ENCODE measurements around the gene RAB44. TPM values are rescaled to one million over a fixed set of nuclear protein-coding genes. Genes with fewer than 3 reads are reported as not detected.

RAB44 gene
- total and polyA plus RNA-seq, 7 donors, result 0.01 to 0.06 TPM; not detected in 5

DNA sequence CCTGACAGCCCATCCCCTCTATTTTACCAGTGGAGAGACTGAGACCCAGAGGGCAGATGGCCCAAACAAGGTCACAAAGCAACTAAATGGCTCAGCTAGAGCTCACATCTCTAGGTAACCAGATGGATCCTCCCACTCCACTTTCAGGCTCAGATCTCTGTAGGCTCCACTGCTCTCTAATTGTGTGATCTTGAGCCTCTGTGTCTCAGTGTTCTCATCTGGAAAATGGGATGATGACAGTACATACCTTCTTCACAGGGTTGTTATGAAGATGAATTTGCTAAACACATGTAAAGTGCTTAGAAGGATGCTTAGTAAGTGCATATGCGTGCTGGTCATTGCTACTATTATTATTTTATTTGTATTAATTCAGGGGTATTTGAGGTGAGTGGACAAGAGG lies 40.5 kb downstream of the RAB44 start:
- Histone ChIP-seq H3K4me3 (no peak overlapping the region), H3K27me3 (ENCODE audit: insufficient read depth in 3 of 3, low read length in 2 of 3) (no peaks in the 10 kb centered on the region), H3K9me3 (no peaks in the 10 kb centered on the region), H3K27ac (no peak overlapping the region), H3K36me3 (ENCODE audit: insufficient read depth in 1 of 2, low read depth in 1 of 2) (no peaks in the 10 kb centered on the region), H3K4me1 (peaks cover 7% of the 10 kb centered on the region)
- ATAC-seq, result no peak
- TF ChIP-seq CTCF (IDR thresholded peaks at IDR 0.05), result no peak
- intact Hi-C loops (cut with DNase I), result no loop called here
- DNase-seq, result no peak
- 96 to 100% (median 97%) methylated on average over 1 of the region's 1 CpG for WGBS, 3 donors

- intact Hi-C loops (cut with DNase I), result no loop called here
- 80 to 82% (median 81%) methylated on average over 13 of the region's 13 CpGs for WGBS, 3 donors
Measured at GRCh38 chr6:36739947-36740817, 42.6 kb downstream of the RAB44 start.

GRCh38 chr6:36740818-36741179 lies 43.2 kb downstream of the RAB44 start:
- H3K4me1 ChIP-seq, result peaks cover under 1% of the 10 kb centered on the region
- H3K4me3 ChIP-seq, result no peak overlapping the region
- H3K36me3 ChIP-seq (ENCODE audit: insufficient read depth in 1 of 2, low read depth in 1 of 2), result no peaks in the 10 kb centered on the region
- TF ChIP-seq CTCF (IDR thresholded peaks at IDR 0.05), result no peak
- no peaks in the 10 kb centered on the region for H3K9me3 ChIP-seq
- no peak overlapping the region for H3K27ac ChIP-seq
- ATAC-seq (no peak), DNase-seq (no peak)
- H3K27me3 ChIP-seq (ENCODE audit: insufficient read depth in 3 of 3, low read length in 2 of 3), result no peaks in the 10 kb centered on the region
- intact Hi-C loops (cut with DNase I), result no loop called here
- WGBS, 3 donors, result 87 to 93% (median 88%) methylated on average over 11 of the region's 11 CpGs

More at GRCh38 chr6:36739947-36740817, 42.6 kb downstream of the RAB44 start:
- ATAC-seq (no peak), DNase-seq (no peak)
- Histone ChIP-seq H3K4me1 (peaks cover 7% of the 10 kb centered on the region), H3K9me3 (no peaks in the 10 kb centered on the region), H3K36me3 (ENCODE audit: insufficient read depth in 1 of 2, low read depth in 1 of 2) (no peaks in the 10 kb centered on the region), H3K27ac (no peak overlapping the region), H3K27me3 (ENCODE audit: insufficient read depth in 3 of 3, low read length in 2 of 3) (no peaks in the 10 kb centered on the region), H3K4me3 (no peak overlapping the region)
- no peak for TF ChIP-seq CTCF (IDR thresholded peaks at IDR 0.05)

- intact Hi-C loops (cut with DNase I), result no loop called here
- Histone ChIP-seq H3K27ac (no peak overlapping the region), H3K4me3 (no peak overlapping the region), H3K9me3 (no peaks in the 10 kb centered on the region), H3K4me1 (no peaks in the 10 kb centered on the region), H3K36me3 (ENCODE audit: insufficient read depth in 1 of 2, low read depth in 1 of 2) (no peaks in the 10 kb centered on the region), H3K27me3 (ENCODE audit: insufficient read depth in 3 of 3, low read length in 2 of 3) (no peaks in the 10 kb centered on the region)
- ATAC-seq (peak in 3 of 4 donors; percentile 28 to 44 (median 38)), DNase-seq (no peak)
- 61 to 67% (median 63%) methylated on average over 19 of the region's 19 CpGs for WGBS, 3 donors
- TF ChIP-seq CTCF (IDR thresholded peaks at IDR 0.05), result no peak
Measured at GRCh38 chr6:36742146-36742545, 44.5 kb downstream of the RAB44 start.

Data from psoas muscle (tissue), 8 donors.